ENCODE data around the gene MAST2. TPM values are rescaled to one million over a fixed set of nuclear protein-coding genes. Genes with fewer than 3 reads are reported as not detected.

Gene MAST2
- total and polyA plus RNA-seq, 9 of the 15 experiments (the other 6 are each of a cell fraction or from before 2014, with no cell fraction given) = 0.73 to 32.0 (median 17.8) TPM

GRCh38 chr1:45983967-45984366 lies 180.6 kb downstream of the MAST2 start:
- Histone ChIP-seq H3K27ac (ENCODE audit: extremely low read depth, low read depth, low read length) (no peak overlapping the region), H3K9ac (ENCODE audit: insufficient read depth in 1 of 2, low read depth in 2 of 2, low read length in 2 of 2) (no peak overlapping the region), H3K9me1 (ENCODE audit: control insufficient read depth, insufficient read depth, low read length) (no peaks in the 10 kb centered on the region), H2AFZ (ENCODE audit: low read depth, low read length) (no peak overlapping the region), H3K79me2 (ENCODE audit: control insufficient read depth, insufficient read depth, low read length) (no peaks in the 10 kb centered on the region), H3K36me3 (ENCODE audit: control insufficient read depth, insufficient read depth, low read length) (no peaks in the 10 kb centered on the region), H3K4me2 (ENCODE audit: insufficient read depth, low read length) (no peak overlapping the region), H4K20me1 (replicated peaks; ENCODE audit: control insufficient read depth, insufficient read depth, low read length) (no peaks in the 10 kb centered on the region), H3K4me3 (no peak overlapping the region), H3K9me3 (replicated peaks; ENCODE audit: control insufficient read depth, insufficient read depth, low read depth, low read length) (no peaks in the 10 kb centered on the region), H3K4me1 (replicated peaks in 1 of 2; ENCODE audit: control insufficient read depth in 2 of 2, insufficient read depth in 2 of 2, low read length in 2 of 2) (no peaks in the 10 kb centered on the region), H3K27me3 (ENCODE audit: control insufficient read depth in 2 of 2, insufficient read depth in 2 of 2, low read length in 2 of 2) (no peaks in the 10 kb centered on the region)
- ChIA-PET CTCF (ENCODE audit: low intra/inter-chr PET ratio) (no interaction called here), POLR2A (interaction anchor here (0.7 kb wide), 1 partner anchor 194 kb away, joined by 3 read pairs; no protein-coding TSS in a partner anchor)
- in situ Hi-C loops (cut with MboI) (no loop called here), intact Hi-C loops (cut with micrococcal nuclease) (no loop called here)
- FAIRE-seq (no peak), ATAC-seq (no peak), DNase-seq (ENCODE audit: extremely low read depth in 1 of 4, low spot score in 3 of 4) (no peak)
- TF ChIP-seq KDM2B (CRISPR knock-in tag; IDR thresholded peaks at IDR 0.05) = no peak
- TF ChIP-seq MAFG (tag; conservative IDR thresholded peaks at IDR 0.05) = peak; percentile 67
- TF ChIP-seq C11orf30 (IDR thresholded peaks at IDR 0.05; ENCODE audit: low read depth) = peak; percentile 76
- no peak for TF ChIP-seq MLX (CRISPR knock-in tag; conservative IDR thresholded peaks at IDR 0.05)
- TF ChIP-seq, protein P1, sequence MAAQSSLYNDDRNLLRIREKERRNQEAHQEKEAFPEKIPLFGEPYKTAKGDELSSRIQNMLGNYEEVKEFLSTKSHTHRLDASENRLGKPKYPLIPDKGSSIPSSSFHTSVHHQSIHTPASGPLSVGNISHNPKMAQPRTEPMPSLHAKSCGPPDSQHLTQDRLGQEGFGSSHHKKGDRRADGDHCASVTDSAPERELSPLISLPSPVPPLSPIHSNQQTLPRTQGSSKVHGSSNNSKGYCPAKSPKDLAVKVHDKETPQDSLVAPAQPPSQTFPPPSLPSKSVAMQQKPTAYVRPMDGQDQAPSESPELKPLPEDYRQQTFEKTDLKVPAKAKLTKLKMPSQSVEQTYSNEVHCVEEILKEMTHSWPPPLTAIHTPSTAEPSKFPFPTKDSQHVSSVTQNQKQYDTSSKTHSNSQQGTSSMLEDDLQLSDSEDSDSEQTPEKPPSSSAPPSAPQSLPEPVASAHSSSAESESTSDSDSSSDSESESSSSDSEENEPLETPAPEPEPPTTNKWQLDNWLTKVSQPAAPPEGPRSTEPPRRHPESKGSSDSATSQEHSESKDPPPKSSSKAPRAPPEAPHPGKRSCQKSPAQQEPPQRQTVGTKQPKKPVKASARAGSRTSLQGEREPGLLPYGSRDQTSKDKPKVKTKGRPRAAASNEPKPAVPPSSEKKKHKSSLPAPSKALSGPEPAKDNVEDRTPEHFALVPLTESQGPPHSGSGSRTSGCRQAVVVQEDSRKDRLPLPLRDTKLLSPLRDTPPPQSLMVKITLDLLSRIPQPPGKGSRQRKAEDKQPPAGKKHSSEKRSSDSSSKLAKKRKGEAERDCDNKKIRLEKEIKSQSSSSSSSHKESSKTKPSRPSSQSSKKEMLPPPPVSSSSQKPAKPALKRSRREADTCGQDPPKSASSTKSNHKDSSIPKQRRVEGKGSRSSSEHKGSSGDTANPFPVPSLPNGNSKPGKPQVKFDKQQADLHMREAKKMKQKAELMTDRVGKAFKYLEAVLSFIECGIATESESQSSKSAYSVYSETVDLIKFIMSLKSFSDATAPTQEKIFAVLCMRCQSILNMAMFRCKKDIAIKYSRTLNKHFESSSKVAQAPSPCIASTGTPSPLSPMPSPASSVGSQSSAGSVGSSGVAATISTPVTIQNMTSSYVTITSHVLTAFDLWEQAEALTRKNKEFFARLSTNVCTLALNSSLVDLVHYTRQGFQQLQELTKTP (IDR thresholded peaks at IDR 0.05; ENCODE audit: low read depth in 1 of 2, partially characterized antibody in 2 of 2) = no peak
- peak; percentile 92 for TF ChIP-seq ZNF316 (IDR thresholded peaks at IDR 0.05)
- peak; percentile 64; the same call in 1 of the 2 replicates for TF ChIP-seq MAFF (IDR thresholded peaks at IDR 0.05; ENCODE audit: low read length)
- TF ChIP-seq NCOA1 (IDR thresholded peaks at IDR 0.05; ENCODE audit: low read depth) = no peak
- TF ChIP-seq NCOA2 (IDR thresholded peaks at IDR 0.05; ENCODE audit: partially characterized antibody in 2 of 2) = no peak
- no peak for TF ChIP-seq ZNF592 (IDR thresholded peaks at IDR 0.05)
- BruUV-seq (replicated peaks) = no TSS peak
